GM18951 (cell line): ENCODE measurements around the gene TSPAN33.
"Not testable (repeated sequence)": the region's sequence is repeated elsewhere in the genome, so short reads cannot be mapped to it uniquely, and the experiment has no call there.

Source experiments
- POLR2A ChIP-seq: IDR thresholded peaks from 4 replicates; pipeline ENCODE4 v1.6.1; 2011; ENCODE audit warnings: mild to moderate bottlenecking; ENCODE audit not compliant: insufficient read length, insufficient read depth; ENCODE audit errors: extremely low read depth
- in situ Hi-C: fragments of 300-500 bp; cut with MboI; formaldehyde crosslinking; loops from one replicate; pipeline ENCODE4 v1.12.0; 2022; ENCODE audit warnings: low sequenced_read_pairs, mixed read lengths, inconsistent platforms; ENCODE audit not compliant: unreplicated experiment

Gene TSPAN33

DNA sequence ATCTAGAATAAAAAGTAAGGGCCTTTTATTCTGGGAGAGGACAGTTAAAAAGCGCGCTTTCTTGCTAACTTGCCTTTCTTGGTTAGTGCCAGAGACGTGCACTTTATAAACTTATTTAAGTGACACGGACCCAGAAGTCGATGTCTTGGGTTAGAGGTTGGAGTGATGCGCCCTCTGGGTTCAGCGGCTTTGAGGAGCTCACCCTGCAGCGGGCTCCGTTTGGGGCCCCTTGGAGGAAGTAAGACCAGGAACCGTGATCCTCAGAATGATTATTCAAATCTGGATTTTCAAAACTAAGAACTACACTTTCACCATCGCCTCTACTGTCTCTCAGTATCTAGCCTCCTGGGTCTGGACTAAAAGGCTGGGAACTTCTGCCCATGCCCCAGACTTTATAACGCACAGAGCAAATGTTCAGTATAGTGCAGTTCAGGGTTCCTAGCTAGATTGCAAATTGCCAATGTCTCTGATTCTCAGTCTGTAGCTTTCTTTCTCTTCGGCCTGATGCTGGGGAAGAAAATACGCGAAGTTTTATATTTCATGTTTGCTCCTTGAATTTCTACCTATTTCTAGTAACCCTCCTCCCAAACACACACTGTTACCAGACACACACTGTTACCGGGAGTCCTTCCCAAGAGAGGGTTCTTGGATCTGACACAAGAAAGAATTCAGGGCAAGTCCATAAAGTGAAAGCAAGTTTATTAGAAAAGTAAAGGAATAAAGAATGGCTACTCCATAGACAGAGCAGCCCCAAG, 25.4 kb downstream of the TSPAN33 start:
- TF ChIP-seq POLR2A, result no peak
- in situ Hi-C loops, result no loop called here

DNA sequence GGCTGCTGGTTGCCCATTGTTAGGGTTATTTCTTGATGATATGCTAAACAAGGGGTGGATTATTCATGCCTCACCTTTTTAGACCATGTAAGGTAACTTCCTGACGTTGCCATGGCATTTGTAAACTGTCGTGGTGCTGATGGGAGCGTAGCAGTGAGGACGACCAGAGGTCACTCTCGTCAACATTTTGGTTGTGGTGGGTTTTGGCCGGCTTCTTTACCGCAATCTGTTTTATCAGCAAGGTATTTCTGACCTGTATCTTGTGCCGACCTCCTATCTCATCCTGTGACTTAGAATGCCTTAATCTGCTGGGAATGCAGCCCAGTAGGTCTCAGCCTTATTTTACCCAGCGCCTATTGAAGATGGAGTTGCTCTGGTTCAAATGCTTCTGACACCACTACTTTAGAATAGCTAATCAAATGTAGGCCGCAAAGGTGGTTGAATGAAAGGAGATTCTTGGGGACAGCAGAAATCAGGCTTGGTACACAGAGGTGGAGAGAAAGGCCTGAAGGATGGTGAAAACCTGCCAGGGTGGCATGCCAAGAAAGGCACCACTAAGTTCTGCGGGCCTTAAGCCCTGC, 26.0 kb downstream of the TSPAN33 start:
- no peak for TF ChIP-seq POLR2A
- in situ Hi-C loops, result no loop called here

DNA sequence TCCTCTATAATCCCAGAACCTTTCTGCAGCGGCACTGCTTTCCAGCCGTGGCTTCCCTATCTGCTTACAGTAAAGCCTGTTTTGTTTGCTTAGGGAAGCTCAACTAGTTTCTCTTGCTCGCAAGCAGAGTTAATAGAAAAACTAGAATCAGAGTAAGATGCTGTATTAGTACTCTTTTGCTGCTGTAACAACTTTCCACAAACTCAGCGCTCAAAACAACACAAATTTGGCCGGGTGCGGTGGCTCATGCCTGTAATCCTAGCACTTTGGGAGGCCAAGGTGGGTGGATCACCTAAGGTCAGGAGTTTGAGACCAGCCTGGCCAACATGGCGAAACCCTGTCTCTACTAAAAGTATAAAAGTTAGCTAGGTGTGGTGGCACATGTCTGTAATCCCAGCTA, 29.4 kb downstream of the TSPAN33 start:
- in situ Hi-C loops, result not testable (repeated sequence)

DNA sequence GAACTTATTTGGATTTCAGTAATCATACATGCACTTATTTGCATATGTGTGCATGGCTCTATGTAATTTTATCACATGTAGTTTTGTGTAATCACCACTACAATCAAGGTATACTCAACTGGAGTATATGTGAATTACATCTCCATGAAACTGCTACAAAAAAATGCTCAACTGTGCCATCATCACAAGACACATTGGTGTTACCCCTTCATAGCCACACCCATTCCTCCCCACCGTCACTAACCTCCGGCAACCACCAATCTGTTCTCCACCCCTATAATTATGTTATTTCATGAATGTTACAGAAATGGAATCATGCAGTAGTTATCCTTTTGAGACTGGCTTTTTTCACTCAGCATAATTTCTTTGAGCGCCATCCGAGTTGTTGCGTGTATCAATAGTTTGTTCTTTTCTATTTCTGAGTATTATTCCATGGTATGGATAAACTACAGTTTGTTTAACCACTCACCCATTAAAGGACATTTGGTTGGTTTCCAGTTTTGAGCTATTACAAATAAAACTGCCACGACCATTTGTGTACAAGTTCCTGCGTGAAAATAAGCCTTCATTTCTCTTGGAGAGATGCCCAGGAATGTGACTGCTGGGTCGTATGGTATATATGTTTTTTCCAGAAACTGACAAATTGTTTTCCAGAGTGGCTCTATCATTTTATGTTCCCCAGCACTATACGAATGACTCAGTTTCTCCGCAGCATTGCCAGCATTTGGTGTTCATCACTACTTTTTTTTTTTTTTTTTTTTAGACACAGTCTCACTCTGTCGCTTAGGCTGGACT, 32.6 kb downstream of the TSPAN33 start:
- TF ChIP-seq POLR2A, result no peak
- in situ Hi-C loops, result no loop called here

DNA sequence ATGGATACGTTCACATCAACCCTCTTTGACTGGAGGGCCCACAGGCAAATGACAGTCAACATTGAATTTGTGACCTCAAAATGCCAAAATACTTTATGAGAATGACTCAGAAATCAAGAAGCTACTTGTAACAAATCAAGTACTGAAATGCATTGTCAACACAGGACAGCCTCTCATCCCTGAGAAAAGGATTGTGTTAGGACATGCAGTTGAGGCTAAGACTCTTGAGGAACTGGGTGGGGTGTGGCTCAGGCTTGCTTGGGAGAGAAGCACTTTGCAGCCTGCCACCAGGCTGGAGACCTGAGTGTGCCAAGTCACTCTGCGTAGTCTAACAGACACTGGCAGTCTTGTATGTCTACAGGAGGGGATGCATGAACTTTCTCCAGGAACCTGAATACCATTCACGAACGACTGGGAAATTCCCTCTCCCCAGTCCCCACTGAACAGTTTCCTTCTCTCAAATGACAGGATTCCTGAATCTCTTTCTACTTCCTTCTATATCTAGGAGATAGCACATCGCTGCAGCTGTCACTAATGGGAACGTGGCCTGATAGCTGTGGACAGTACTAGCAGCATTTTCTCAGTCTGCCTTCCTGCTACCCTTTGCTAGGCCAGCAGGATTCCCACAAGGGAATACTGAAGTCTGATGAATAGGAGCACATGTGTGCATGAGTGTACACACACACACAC, 40.6 kb downstream of the TSPAN33 start:
- no peak for TF ChIP-seq POLR2A
- in situ Hi-C loops, result no loop called here

DNA sequence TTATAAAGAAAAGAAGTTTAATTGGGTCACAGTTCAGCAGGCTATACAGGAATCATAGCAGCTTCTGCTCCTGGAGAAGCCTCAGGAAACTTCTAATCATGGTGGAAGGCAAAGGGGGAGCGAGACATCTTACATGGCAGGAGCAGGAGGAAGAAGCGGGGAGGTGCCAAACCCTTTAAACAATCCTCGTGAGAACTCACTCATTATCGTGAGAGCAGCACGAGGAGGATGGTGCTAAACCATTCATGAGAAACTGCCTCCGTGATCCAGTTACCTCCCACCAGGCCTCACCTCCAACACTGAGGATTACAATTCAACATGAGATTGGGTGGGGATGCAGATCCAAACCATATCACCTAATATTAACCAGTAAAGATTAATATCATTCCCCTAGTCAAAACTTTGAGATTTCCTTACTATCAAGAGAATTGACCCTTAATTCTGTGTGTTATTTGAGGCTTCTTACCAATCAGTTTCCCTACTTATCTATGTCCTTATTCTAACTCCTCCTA, 42.3 kb downstream of the TSPAN33 start:
- in situ Hi-C loops, result no loop called here

DNA sequence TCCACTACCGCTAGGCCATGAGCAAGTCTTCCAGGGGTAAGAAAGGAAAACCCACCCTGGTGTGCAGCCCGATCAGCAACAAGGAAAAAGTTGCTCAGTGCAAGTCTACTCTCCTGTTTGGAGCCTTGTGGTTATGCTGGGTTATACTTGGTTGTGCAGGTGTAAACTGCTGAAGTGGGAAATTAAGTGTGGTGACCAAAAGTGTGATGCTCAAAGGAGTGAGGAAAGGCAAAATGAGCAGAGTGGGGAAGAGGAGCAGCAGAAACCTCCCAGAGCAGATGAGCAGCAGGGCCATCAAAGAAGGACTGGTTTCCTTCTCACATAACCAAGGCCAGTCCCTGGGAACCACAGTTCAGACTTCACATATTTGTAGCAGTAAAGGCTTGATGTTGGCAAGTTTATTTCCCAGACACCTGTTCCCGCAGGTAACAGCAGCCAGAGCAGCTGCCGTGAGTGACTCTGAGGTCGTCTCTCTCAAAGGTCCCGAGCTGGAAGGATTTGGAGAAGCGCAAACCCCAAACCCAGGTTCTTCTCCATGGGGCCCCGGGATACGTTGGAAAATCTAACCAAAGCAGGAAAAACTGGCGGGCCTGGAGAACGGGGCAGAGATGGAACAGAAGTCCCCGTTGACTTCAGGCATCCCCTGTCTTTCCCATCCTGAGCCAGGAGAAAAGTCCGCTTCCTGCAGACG, 43.3 kb downstream of the TSPAN33 start:
- no peak for TF ChIP-seq POLR2A
- in situ Hi-C loops, result no loop called here

More for the DNA sequence above, 42.3 kb downstream of the TSPAN33 start:
- no peak for TF ChIP-seq POLR2A

DNA sequence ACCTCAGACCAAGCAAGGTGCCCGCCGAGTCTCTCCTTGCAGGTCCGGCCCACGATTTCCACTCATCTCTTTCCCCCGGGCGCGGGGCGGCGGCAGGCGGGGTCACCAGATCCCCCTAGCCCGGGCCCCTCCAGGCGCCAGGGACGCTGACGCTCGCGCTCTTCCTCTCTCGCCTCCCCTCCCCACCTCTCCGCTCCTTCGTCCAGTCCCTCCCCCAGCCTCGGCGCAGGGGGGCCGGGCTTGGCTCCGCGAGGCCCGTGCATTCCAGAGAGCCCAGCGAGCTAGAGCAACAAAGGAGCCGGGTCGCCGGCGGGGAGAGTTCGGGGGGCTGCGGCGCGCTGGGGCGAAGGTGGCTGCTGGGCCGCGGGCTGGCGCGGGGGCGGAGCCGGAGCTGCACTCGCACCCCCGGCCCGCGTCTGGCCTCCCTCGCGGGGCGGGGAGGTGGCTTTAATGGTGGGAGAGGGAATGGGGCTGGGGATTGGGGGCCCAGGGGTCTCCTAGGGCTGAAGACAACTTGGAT, 43.9 kb downstream of the TSPAN33 start, which contains the start of gene SMO:
TSS of gene SMO (plus strand) at position 262 of the 520 bp plus-strand sequence. CDS start 519 bp downstream, outside the sequence.
- in situ Hi-C loops, result no loop called here
- no peak for TF ChIP-seq POLR2A

DNA sequence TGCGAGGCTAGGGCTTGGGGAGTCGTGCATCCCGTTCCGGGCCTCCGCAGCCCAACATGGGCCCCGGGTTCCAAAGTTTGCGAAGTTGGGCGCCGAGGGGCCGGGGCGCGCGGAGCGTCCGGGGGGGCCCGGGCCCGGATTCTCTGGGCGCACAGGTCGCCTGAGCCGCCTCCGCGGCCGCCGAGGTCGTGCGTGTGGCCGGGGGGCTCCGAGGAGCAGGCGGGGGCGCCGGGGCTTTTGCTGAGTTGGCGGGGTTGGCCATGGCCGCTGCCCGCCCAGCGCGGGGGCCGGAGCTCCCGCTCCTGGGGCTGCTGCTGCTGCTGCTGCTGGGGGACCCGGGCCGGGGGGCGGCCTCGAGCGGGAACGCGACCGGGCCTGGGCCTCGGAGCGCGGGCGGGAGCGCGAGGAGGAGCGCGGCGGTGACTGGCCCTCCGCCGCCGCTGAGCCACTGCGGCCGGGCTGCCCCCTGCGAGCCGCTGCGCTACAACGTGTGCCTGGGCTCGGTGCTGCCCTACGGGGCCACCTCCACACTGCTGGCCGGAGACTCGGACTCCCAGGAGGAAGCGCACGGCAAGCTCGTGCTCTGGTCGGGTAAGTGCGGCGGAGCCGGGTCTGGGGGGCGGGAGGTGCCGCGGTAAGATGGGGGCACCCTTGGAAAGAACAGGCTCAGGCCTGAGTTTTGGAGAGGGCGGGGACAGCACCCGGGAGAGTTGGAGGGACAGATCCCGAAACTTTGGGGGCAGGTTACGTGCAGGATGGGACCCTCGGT, 44.6 kb downstream of the TSPAN33 start:
- in situ Hi-C loops, result no loop called here
- TF ChIP-seq POLR2A, result no peak

DNA sequence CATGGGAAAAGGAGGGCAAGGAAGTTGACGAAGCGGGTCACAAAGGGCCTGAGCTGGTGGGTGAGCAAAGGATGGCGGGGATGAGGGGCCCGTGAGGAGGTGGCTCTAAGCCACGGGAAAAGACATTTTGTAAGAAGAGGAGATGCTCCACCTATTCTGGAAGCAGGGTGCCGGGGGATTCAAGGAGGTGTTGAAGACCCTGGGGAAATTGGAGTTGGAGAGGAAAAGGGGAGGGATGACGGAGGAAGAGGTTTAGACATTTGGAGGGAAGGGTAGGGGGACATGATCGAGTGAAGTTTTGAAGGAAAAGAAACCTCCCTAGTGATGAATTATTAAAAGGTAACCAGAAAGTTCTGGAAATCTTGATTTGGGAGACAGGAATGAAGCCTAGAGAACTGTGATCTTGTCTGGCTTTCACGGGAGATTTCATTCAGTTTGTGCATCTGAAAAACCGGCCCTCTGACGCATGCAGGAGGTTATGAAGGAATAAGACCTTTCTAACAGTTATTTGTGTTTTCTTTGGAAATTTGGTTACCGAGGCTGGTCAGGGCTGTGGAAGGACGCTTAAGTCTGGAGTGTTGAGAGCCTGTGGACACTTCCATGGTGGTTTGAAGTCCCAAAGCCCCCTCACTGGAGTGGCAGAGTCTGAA, 45.3 kb downstream of the TSPAN33 start:
- in situ Hi-C loops, result no loop called here
- TF ChIP-seq POLR2A, result no peak

DNA sequence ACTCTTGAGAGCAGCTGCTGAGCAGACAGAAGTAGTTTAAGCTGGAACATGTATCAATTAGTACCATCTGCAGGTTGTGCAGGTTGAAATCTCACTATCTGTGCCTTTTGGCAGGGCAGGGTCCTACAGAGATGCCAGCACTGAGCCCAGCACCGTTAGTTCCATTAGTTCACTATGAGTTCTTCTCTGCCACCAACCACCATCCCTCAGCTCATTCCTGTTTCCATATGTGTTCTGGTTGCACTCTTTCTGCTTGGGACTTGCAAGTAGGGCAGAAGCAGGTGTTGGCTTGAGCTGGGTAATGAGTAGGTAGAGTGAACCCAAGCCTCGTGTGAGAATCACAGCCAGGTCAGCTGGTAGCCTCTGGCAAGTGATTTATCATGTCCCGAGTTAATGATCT, 46.8 kb downstream of the TSPAN33 start:
- no peak for TF ChIP-seq POLR2A
- in situ Hi-C loops, result no loop called here

DNA sequence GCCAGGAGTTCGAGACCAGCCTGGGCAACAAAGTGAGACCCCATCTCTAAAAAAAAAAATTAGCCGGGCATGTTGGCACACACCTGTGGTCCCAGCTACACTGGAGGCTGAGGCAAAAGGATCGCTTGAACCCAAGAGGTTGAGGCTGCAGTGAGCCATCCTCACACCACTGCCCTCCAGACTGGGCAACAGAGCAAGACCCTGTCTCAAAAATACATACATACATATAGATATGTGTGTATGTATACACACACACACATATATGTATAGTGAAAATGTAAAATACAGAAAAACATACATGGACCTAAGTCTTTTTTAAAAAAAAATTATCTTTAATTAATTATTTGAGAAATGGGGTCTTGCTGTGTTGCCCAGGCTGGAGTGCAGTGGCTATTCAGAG, 49.4 kb downstream of the TSPAN33 start:
- in situ Hi-C loops, result no loop called here
- no peak for TF ChIP-seq POLR2A
